Epithelial cell of prostate (primary cell): ENCODE results near the gene STK32B.

ENCODE experiments used
- DNase-seq: peaks from one replicate; pipeline ENCODE4 v3.0.0-alpha.2; 2011; ENCODE audit warnings: low read depth, low spot score
- H3K27ac ChIP-seq: fragments of 450-650 bp; 2 replicates; pipeline ENCODE4 v1.5.1; 2017; ENCODE audit warnings: mild to moderate bottlenecking

Gene STK32B

GRCh38 chr4:5474756-5475155 lies 423.5 kb downstream of the STK32B start:
- DNase-seq, result no peak
- no peak overlapping the region for H3K27ac ChIP-seq

- no peak overlapping the region for H3K27ac ChIP-seq
- no peak for DNase-seq
Observed at GRCh38 chr4:5477613-5478012, 426.3 kb downstream of the STK32B start.

GRCh38 chr4:5478169-5478568 lies 426.9 kb downstream of the STK32B start:
- no peak overlapping the region for H3K27ac ChIP-seq
- no peak for DNase-seq

- no peak overlapping the region for H3K27ac ChIP-seq
- DNase-seq, result no peak
Observed at GRCh38 chr4:5478697-5479096, 427.4 kb downstream of the STK32B start.

- DNase-seq, result no peak
- H3K27ac ChIP-seq, result no peak overlapping the region
Observed at GRCh38 chr4:5479518-5480060, 428.3 kb downstream of the STK32B start.

GRCh38 chr4:5488413-5488812 lies 437.1 kb downstream of the STK32B start:
- DNase-seq, result no peak

GRCh38 chr4:5489260-5489659 lies 438.0 kb downstream of the STK32B start:
- no peak overlapping the region for H3K27ac ChIP-seq
- DNase-seq, result no peak

More at GRCh38 chr4:5488413-5488812, 437.1 kb downstream of the STK32B start:
- H3K27ac ChIP-seq, result no peak overlapping the region

GRCh38 chr4:5497489-5497888 lies 446.2 kb downstream of the STK32B start:
- DNase-seq, result no peak

GRCh38 chr4:5500165-5500564 lies 448.9 kb downstream of the STK32B start:
- no peak overlapping the region for H3K27ac ChIP-seq
- peak; percentile 1 for DNase-seq

More at GRCh38 chr4:5497489-5497888, 446.2 kb downstream of the STK32B start:
- no peak overlapping the region for H3K27ac ChIP-seq

GRCh38 chr4:5503336-5503936 lies 452.2 kb downstream of the STK32B start:
- H3K27ac ChIP-seq, result no peak overlapping the region
- DNase-seq, result no peak

GRCh38 chr4:5504486-5504885 lies 453.2 kb downstream of the STK32B start:
- peak overlapping the region; percentile 39 for H3K27ac ChIP-seq
- DNase-seq, result peak; percentile 58

- no peak overlapping the region for H3K27ac ChIP-seq
- no peak for DNase-seq
Observed at GRCh38 chr4:5510504-5510903, 459.2 kb downstream of the STK32B start.

- DNase-seq, result no peak
- H3K27ac ChIP-seq, result no peak overlapping the region
Observed at GRCh38 chr4:5511791-5512190, 460.5 kb downstream of the STK32B start.

GRCh38 chr4:5515646-5516045 lies 464.4 kb downstream of the STK32B start:
- H3K27ac ChIP-seq, result no peak overlapping the region
- DNase-seq, result no peak

- no peak overlapping the region for H3K27ac ChIP-seq
- no peak for DNase-seq
Observed at GRCh38 chr4:5517372-5517771, 466.1 kb downstream of the STK32B start.

- no peak overlapping the region for H3K27ac ChIP-seq
- DNase-seq, result peak; percentile 31
Observed at GRCh38 chr4:5524446-5525299, 473.4 kb downstream of the STK32B start.

- DNase-seq, result no peak
Observed at GRCh38 chr4:5526080-5526846, 475.0 kb downstream of the STK32B start.

GRCh38 chr4:5527211-5527610 lies 475.9 kb downstream of the STK32B start:
- no peak for DNase-seq
- no peak overlapping the region for H3K27ac ChIP-seq

More at GRCh38 chr4:5526080-5526846, 475.0 kb downstream of the STK32B start:
- H3K27ac ChIP-seq, result no peak overlapping the region

- no peak for DNase-seq
- H3K27ac ChIP-seq, result no peak overlapping the region
Observed at GRCh38 chr4:5528031-5528436, 476.8 kb downstream of the STK32B start.

GRCh38 chr4:5532100-5532499 lies 480.8 kb downstream of the STK32B start:
- H3K27ac ChIP-seq, result no peak overlapping the region
- no peak for DNase-seq

GRCh38 chr4:5539584-5539983 lies 488.3 kb downstream of the STK32B start:
- no peak for DNase-seq
- no peak overlapping the region for H3K27ac ChIP-seq
